OCI-LY7 (cell line): ENCODE results near the gene RAB27A. TPM values are rescaled to one million over a fixed set of nuclear protein-coding genes. Genes with fewer than 3 reads are reported as not detected.

Experiments
- BruUV-seq: library from RNA; stranded (reverse); fragments of 400-500 nt; replicated peaks from 2 replicates; lab custom pipeline; 2021; lab: Mats Ljungman, UMichigan
- CTCF ChIA-PET: fragments of 300-600 bp; sonication (Branson Sonifier 250); formaldehyde crosslinking; loops from one replicate; lab custom pipeline; 2022; ENCODE audit warnings: antibody characterized with exemption; ENCODE audit not compliant: unreplicated experiment; lab: Charles Lee
- POLR2A ChIA-PET: fragments of 300-600 bp; sonication (Branson Sonifier 250); formaldehyde crosslinking; loops from one replicate; lab custom pipeline; 2022; ENCODE audit warnings: antibody characterized with exemption; lab: Charles Lee
- DNase-seq: peaks from one replicate; pipeline ENCODE4 v3.0.0-alpha.2; 2015; ENCODE audit warnings: low spot score
- H2AFZ ChIP-seq: fragments of 200-600 bp; sonication (generic), shearing (Covaris generic); 2 replicates; pipeline ENCODE4 v1.6.1; 2014; ENCODE audit warnings: mild to moderate bottlenecking, antibody characterized with exemption, low read length, moderate library complexity
- H3K27ac ChIP-seq: fragments of 200-600 bp; sonication (generic); 2 replicates; pipeline ENCODE4 v1.5.1; 2014; ENCODE audit warnings: mixed run types, low read depth, mild to moderate bottlenecking, moderate library complexity, low read length, inconsistent platforms; ENCODE audit not compliant: poor library complexity, severe bottlenecking
- H3K36me3 ChIP-seq: fragments of 200-600 bp; sonication (generic); 2 replicates; pipeline ENCODE4 v1.6.1; 2014; ENCODE audit warnings: mild to moderate bottlenecking, antibody characterized with exemption, low read length, moderate library complexity, mixed read lengths; ENCODE audit not compliant: insufficient read depth
- H3K4me1 ChIP-seq: fragments of 200-600 bp; sonication (generic); 2 replicates; pipeline ENCODE4 v1.5.1; 2014; ENCODE audit warnings: mild to moderate bottlenecking, low read length; ENCODE audit not compliant: insufficient read depth, poor library complexity, severe bottlenecking
- H3K4me2 ChIP-seq: fragments of 200-600 bp; sonication (generic); 2 replicates; pipeline ENCODE4 v1.6.1; 2014; ENCODE audit warnings: mild to moderate bottlenecking, low read length
- H3K4me3 ChIP-seq: fragments of 200-600 bp; sonication (generic); 2 replicates; pipeline ENCODE4 v1.5.1; 2014; ENCODE audit warnings: mild to moderate bottlenecking, low read depth, low read length; ENCODE audit not compliant: poor library complexity, severe bottlenecking
- H3K79me2 ChIP-seq: fragments of 200-600 bp; sonication (generic); 2 replicates; pipeline ENCODE4 v1.6.1; 2016; ENCODE audit warnings: low read depth, mild to moderate bottlenecking, low read length, moderate library complexity, mixed read lengths; ENCODE audit not compliant: insufficient read depth
- H3K9me2 ChIP-seq: fragments of 200-600 bp; sonication (generic); 2 replicates; pipeline ENCODE4 v1.6.1; 2016; ENCODE audit warnings: mild to moderate bottlenecking, low read length, mixed read lengths; ENCODE audit not compliant: insufficient read depth
- H3K9me3 ChIP-seq: fragments of 200-600 bp; sonication (generic); 2 replicates; pipeline ENCODE4 v1.6.1; 2014; ENCODE audit warnings: mild to moderate bottlenecking, mixed run types, low read length, mixed read lengths
- H4K20me1 ChIP-seq: fragments of 200-600 bp; sonication (generic); 2 replicates; pipeline ENCODE4 v1.6.1; 2014; ENCODE audit warnings: mild to moderate bottlenecking, antibody characterized with exemption, low read length, moderate library complexity, mixed read lengths; ENCODE audit not compliant: insufficient read depth
- CTCF ChIP-seq: fragments of 200-600 bp; sonication (generic); conservative IDR thresholded peaks from 2 replicates; pipeline ENCODE4 v1.5.1; 2014; ENCODE audit warnings: mild to moderate bottlenecking, antibody characterized with exemption, low read length, moderate library complexity, mixed read lengths
- EZH2phosphoT487 ChIP-seq: fragments of 200-600 bp; sonication (generic); IDR thresholded peaks from 2 replicates; pipeline ENCODE4 v1.6.1; 2018; ENCODE audit warnings: low read depth, borderline replicate concordance, mild to moderate bottlenecking, mixed run types, antibody characterized with exemption, low read length, moderate library complexity, mixed read lengths
- intact Hi-C: fragments of 100-400 bp; cut with micrococcal nuclease; formaldehyde crosslinking; loops from one replicate; pipeline ENCODE4 v1.10.0; 2022; ENCODE audit not compliant: unreplicated experiment
- total RNA-seq, 2 experiments: library from RNA; depleted of rRNA in 1 of 2; stranded (reverse); fragments of >200 nt in 1 of 2; shearing (Covaris generic) in 1 of 2; gene quantifications; 2 replicates each; pipeline ENCODE4 v1.2.3, GENCODE V29; 2014 to 2022

The RAB27A gene
- total RNA-seq, 2 experiments from 2014 or later, result 4.5 to 22.4 TPM

GRCh38 chr15:55198706-55199105, 90.9 kb downstream of the RAB27A start:
- peak overlapping the region; percentile 98; the same call in 1 of the 2 replicates for H2AFZ ChIP-seq
- TF ChIP-seq EZH2phosphoT487 (no peak), CTCF (no peak)
- DNase-seq, result no peak
- BruUV-seq, result no TSS peak
- intact Hi-C loops, result loop anchor here (5.0 kb wide), 2 partner anchors 89 to 209 kb away; partner anchors contain the start of genes CCPG1, PIERCE2 and RAB27A
- peaks cover 26% of the 10 kb centered on the region for H3K36me3 ChIP-seq
- H3K4me3 ChIP-seq, result no peak overlapping the region
- ChIA-PET CTCF (no interaction called here), POLR2A (no interaction called here)
- H3K9me3 ChIP-seq, result peaks cover 21% of the 10 kb centered on the region; the same call in 1 of the 2 replicates
- no peak overlapping the region for H3K27ac ChIP-seq
- H3K4me1 ChIP-seq, result peaks cover 27% of the 10 kb centered on the region
- H4K20me1 ChIP-seq, result peaks cover 24% of the 10 kb centered on the region
- H3K79me2 ChIP-seq, result peaks cover 30% of the 10 kb centered on the region
- H3K4me2 ChIP-seq, result no peak overlapping the region
- no peaks in the 10 kb centered on the region for H3K9me2 ChIP-seq

- TF ChIP-seq CTCF, result no peak
- TF ChIP-seq EZH2phosphoT487, result no peak
- intact Hi-C loops, result loop anchor here (5.0 kb wide), 2 partner anchors 90 to 210 kb away; partner anchors contain the start of genes CCPG1, PIERCE2 and RAB27A
- Histone ChIP-seq H3K36me3 (peaks cover 35% of the 10 kb centered on the region), H3K79me2 (peaks cover 40% of the 10 kb centered on the region), H3K27ac (peak overlapping the region; percentile 96), H4K20me1 (peaks cover 31% of the 10 kb centered on the region), H3K9me3 (peaks cover 21% of the 10 kb centered on the region; the same call in 1 of the 2 replicates), H2AFZ (peak overlapping the region; percentile 98), H3K4me2 (peak overlapping the region; percentile 91), H3K4me3 (peak overlapping the region; percentile 98), H3K9me2 (no peaks in the 10 kb centered on the region), H3K4me1 (peaks cover 33% of the 10 kb centered on the region)
- CTCF ChIA-PET, result no interaction called here
- no peak for DNase-seq
- BruUV-seq, result no TSS peak
- POLR2A ChIA-PET, result interaction anchor here (0.6 to 1.4 kb wide), 6 partner anchors 11 to 1047 kb away, joined by 3 to 5 read pairs (median 3); no protein-coding TSS in a partner anchor
These were observed 91.9 kb downstream of the RAB27A start for GRCh38 chr15:55197719-55198118.

- intact Hi-C loops, result loop anchor here (5.0 kb wide), 2 partner anchors 90 to 210 kb away; partner anchors contain the start of genes CCPG1, PIERCE2 and RAB27A
- peaks cover 44% of the 10 kb centered on the region for H3K79me2 ChIP-seq
- peak overlapping the region; percentile 96 for H3K27ac ChIP-seq
- ChIA-PET POLR2A (interaction anchor here (0.6 to 1.4 kb wide), 8 partner anchors 10 to 1287 kb away, joined by 3 to 5 read pairs (median 3); partner anchors contain the start of genes PIGB and PIGBOS1), CTCF (no interaction called here)
- peaks cover 35% of the 10 kb centered on the region for H4K20me1 ChIP-seq
- DNase-seq, result peak; percentile 56
- H3K4me1 ChIP-seq, result peaks cover 33% of the 10 kb centered on the region
- TF ChIP-seq EZH2phosphoT487 (no peak), CTCF (no peak; the same call in 1 of the 2 replicates)
- no peaks in the 10 kb centered on the region for H3K9me2 ChIP-seq
- peaks cover 39% of the 10 kb centered on the region for H3K36me3 ChIP-seq
- H3K4me2 ChIP-seq, result peak overlapping the region; percentile 91
- peak overlapping the region; percentile 98 for H3K4me3 ChIP-seq
- H2AFZ ChIP-seq, result peak overlapping the region; percentile 98
- TSS peak; percentile 90 for BruUV-seq
- H3K9me3 ChIP-seq, result peaks cover 21% of the 10 kb centered on the region; the same call in 1 of the 2 replicates
These were observed 92.3 kb downstream of the RAB27A start for GRCh38 chr15:55197362-55197705.
